ENCODE data around the gene CCDC6. TPM values are rescaled to one million over a fixed set of nuclear protein-coding genes. Genes with fewer than 3 reads are reported as not detected.
"Not testable (repeated sequence)": the region's sequence is repeated elsewhere in the genome, so short reads cannot be mapped to it uniquely, and the experiment has no call there.

CCDC6 gene
- polyA plus RNA-seq, 6 donors from 2014 or later = 7.8 to 20.9 (median 11.7) TPM

GRCh38 chr10:59748834-59749233 lies 157.5 kb downstream of the CCDC6 start:
- no peak overlapping the region for H3K27ac Mint-ChIP-seq
- H3K9me3 Mint-ChIP-seq = peaks cover 0 to 8% (median 0%) of the 10 kb centered on the region in 7 donors
- H3K27me3 Mint-ChIP-seq = peaks cover 10 to 21% (median 16%) of the 10 kb centered on the region in 3 donors
- no peaks in the 10 kb centered on the region for H3K36me3 Mint-ChIP-seq
- no peaks in the 10 kb centered on the region for H3K4me1 Mint-ChIP-seq
- no peak for DNase-seq
- H3K4me3 Mint-ChIP-seq = no peak overlapping the region
- ATAC-seq (ENCODE audit: low read depth in 2 of 2) = no peak

DNA sequence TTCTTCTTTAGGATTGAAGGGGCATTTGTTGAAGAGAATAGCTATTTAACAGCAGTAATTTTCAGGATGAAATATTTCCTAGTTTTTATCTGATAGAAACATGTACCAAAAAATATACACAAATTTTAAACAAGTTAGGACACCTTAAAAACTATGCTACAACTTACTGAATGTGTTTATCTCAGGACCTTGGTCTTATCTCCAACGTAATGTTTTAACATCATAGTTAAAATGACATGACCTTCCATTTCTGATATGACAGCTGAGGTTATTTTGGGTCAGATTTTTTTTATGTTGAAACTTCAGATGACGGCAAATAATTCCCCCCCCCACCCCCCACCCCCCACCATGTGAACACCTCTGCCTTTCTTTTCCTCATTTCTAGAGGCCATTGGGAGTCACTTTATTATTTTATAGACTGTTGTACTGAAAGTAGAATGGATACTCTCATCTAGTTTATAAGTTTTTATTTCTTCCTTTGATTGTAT lies 161.1 kb downstream of the CCDC6 start:
- ATAC-seq (ENCODE audit: low read depth in 2 of 2) = no peak
- Mint-ChIP-seq H3K4me1 (no peaks in the 10 kb centered on the region), H3K9me3 (peaks cover 0 to 11% (median 8%) of the 10 kb centered on the region in 7 donors), H3K27ac (no peak overlapping the region), H3K4me3 (no peak overlapping the region), H3K27me3 (peaks cover 6 to 13% (median 8%) of the 10 kb centered on the region in 3 donors), H3K36me3 (no peaks in the 10 kb centered on the region)
- DNase-seq = no peak

- H3K9me3 Mint-ChIP-seq = peaks cover 0 to 11% (median 8%) of the 10 kb centered on the region in 7 donors
- H3K4me1 Mint-ChIP-seq; H3K27me3 Mint-ChIP-seq; ATAC-seq (ENCODE audit: low read depth in 2 of 2); H3K36me3 Mint-ChIP-seq; H3K4me3 Mint-ChIP-seq; DNase-seq; H3K27ac Mint-ChIP-seq: not testable (repeated sequence)
Measured at GRCh38 chr10:59744762-59745161, 161.6 kb downstream of the CCDC6 start.

DNA sequence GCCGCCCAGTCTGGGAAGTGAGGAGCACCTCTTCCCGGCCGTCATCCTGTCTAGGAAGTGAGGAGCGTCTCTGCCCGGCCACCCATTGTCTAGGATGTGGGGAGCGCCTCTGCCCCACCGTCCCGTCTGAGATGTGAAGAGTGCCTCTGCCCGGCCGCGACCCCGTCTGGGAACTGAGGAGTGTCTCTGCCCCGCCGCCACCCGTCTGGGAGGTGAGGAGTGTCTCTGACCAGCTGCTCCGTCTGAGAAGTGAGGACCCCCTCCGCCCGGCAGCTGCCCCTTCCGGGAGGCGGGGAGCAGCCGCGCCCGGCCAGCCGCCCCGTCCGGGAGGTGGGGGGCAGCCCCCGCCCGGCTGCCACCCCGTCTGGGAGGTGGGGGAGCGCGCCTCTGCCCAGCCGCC lies 162.2 kb downstream of the CCDC6 start:
- Mint-ChIP-seq H3K27me3 (peaks cover 0 to 11% (median 8%) of the 10 kb centered on the region in 3 donors), H3K9me3 (peaks cover 0 to 11% (median 8%) of the 10 kb centered on the region in 7 donors)
- H3K4me3 Mint-ChIP-seq; DNase-seq; H3K27ac Mint-ChIP-seq; ATAC-seq (ENCODE audit: low read depth in 2 of 2); H3K4me1 Mint-ChIP-seq; H3K36me3 Mint-ChIP-seq: not testable (repeated sequence)

DNA sequence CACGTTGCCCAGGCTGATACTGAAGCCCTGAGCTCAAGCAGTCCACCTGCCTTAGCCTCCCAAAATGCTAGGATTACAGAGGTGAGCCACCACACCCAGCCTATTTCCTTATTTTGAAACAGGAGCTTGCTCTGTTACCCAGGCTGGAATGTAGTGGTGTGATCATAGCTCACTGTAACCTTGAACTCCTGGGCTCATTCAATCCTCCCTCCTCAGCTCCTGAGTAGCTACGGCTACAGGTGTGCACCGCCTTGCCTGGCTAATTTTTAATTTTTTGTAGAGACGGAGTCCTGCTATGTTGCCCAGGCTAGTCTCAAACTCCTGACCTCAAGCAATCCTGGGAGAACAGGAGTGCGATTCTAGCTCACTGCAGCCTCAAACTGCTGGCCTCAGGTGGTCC lies 164.8 kb downstream of the CCDC6 start:
- Mint-ChIP-seq H3K27me3 (peaks cover 0 to 7% (median 6%) of the 10 kb centered on the region in 3 donors), H3K27ac (no peak overlapping the region), H3K36me3 (no peaks in the 10 kb centered on the region), H3K4me1 (no peaks in the 10 kb centered on the region), H3K9me3 (peaks cover 0 to 11% (median 8%) of the 10 kb centered on the region in 7 donors), H3K4me3 (no peak overlapping the region)
- DNase-seq = no peak
- no peak for ATAC-seq (ENCODE audit: low read depth in 2 of 2)

DNA sequence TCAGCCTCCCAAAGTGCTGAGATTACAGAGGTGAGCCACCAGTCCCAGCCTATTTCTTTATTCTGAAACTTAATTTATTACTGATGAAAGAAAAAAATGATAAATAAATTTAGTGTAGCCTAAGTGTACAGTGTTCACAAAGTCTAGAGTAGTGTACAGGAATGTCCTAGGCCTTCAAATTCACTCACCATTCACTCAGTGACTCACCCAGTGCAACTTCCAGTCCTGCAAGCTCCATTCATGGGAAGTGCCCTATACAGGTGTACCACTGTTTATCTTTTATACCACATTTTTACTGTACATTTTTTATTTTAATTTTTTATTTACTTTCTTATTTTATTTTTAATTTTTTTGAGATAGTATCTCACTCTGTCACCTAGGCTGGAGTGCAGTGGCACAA lies 165.3 kb downstream of the CCDC6 start:
- Mint-ChIP-seq H3K4me1 (no peaks in the 10 kb centered on the region), H3K27me3 (peaks cover 0 to 7% (median 6%) of the 10 kb centered on the region in 3 donors), H3K36me3 (no peaks in the 10 kb centered on the region), H3K4me3 (no peak overlapping the region), H3K27ac (no peak overlapping the region), H3K9me3 (peaks cover 0 to 11% (median 8%) of the 10 kb centered on the region in 7 donors)
- no peak for DNase-seq
- ATAC-seq (ENCODE audit: low read depth in 2 of 2) = no peak

Other genes starting within 250 kb of the CCDC6 start
- under 1 TPM in 4 of 6 donors, not detected in 2; 0.12 to 0.86 (median 0.26) TPM for gene SLC16A9, start 196.7 kb downstream of the CCDC6 start, polyA plus RNA-seq (ENCODE audit: low read depth in 6 of 6)
- not detected for gene MRLN, start 153.1 kb downstream of the CCDC6 start, polyA plus RNA-seq (ENCODE audit: low read depth in 6 of 6)